HG03565 (cell line): ENCODE data around the gene OR13F1.
"Not testable (repeated sequence)": the region's sequence is repeated elsewhere in the genome, so short reads cannot be mapped to it uniquely, and the experiment has no call there.

Experiments used
- ATAC-seq: cut with Tn5 transposase; IDR thresholded peaks from one replicate; pipeline ENCODE4 v1.9.1; 2021; ENCODE audit warnings: mild to moderate bottlenecking, moderate library complexity; ENCODE audit not compliant: unreplicated experiment

Gene OR13F1, protein sequence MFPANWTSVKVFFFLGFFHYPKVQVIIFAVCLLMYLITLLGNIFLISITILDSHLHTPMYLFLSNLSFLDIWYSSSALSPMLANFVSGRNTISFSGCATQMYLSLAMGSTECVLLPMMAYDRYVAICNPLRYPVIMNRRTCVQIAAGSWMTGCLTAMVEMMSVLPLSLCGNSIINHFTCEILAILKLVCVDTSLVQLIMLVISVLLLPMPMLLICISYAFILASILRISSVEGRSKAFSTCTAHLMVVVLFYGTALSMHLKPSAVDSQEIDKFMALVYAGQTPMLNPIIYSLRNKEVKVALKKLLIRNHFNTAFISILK

GRCh38 chr9:104503963-104504362 lies at the start of gene OR13F1:
TSS of gene OR13F1 (plus strand) at chr9:104504263. CDS start at chr9:104504263, 0 bp downstream.
- no peak for ATAC-seq

GRCh38 chr9:104456831-104457230 lies 47.2 kb upstream of the OR13F1 start:
- no peak for ATAC-seq

DNA sequence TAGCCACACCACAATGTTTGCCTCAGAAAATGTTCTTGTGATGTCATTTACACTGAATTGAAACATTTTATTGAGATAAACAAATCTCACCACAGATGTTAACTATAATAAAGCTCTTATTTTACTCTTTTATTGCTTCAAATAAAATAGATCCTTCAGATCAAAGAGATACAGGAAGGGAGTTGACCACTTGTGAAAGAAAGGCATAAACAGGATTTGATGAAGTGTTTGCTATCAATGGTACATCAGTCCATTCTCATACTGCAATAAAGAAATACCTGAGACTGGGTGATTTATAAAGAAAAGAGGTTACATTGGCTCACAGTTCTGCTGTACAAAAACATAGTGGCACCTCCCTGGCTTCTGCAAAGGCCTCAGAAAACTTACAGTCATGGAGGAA lies 40.2 kb upstream of the OR13F1 start:
- ATAC-seq: no peak

DNA sequence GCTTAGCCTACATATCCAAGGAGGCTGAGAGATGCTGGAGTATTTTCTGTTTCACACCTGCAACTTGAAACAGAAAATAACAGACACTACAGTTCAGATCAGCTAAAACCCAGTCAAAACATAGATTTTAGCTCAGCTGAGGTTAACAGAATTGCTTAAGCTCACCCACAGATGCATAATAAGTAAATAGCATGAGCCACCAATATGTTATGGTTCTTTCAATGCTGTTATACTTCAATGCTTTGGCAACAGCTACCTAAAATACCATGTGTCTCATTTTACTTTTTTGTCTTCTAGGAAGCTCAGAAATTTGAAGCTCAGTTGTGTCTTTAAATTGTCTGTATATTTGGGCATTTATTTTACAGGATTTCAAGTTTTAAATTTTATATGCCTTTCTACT lies 35.8 kb upstream of the OR13F1 start:
- no peak for ATAC-seq

DNA sequence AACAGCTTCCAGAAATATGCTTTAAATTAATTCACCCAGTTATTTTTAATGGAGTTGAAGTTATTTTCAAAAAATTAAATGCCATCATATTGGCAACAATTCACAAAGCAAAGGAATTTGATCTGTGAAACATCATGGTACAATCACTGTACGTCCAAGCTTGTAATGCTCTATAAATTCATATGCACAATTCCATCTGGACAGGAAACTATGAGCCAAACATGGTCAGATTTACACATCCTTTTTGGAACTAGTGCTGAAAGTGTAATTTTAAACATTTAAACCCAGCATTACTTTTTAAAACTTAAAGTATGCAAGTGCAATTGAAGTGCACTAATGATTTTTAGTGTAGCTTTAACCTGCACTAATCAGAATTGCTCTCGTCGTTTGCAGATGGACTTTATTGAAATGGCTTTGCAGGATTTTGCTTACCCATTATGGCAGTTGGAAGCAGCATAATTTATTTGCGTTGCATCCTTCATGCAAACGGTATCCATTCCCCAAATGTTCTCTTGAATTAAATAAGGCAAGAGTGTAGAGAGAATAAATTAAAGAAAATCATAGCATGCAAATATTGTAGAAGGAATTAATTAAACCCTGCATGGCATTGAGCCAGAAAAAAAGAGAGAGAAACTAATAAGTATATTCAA lies 21.0 kb upstream of the OR13F1 start:
- no peak for ATAC-seq

DNA sequence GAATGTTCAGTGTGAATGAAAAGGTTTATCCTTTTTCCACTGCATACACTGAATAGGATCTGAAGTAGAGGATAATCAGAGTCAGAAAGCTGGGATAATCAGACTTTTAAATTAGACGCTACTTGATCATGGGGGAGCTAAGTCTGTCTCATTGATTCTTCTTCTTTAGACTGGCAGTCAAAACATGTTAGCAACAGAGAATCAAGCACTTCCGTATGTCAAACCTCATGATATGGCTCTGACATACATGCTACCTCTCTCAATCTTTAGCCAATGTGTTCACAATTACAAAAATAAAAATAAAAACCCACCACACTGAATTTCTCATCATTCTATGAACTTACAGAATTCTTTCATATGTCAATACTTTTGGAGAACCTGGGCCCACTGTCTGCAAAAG lies 19.0 kb upstream of the OR13F1 start:
- no peak for ATAC-seq

DNA sequence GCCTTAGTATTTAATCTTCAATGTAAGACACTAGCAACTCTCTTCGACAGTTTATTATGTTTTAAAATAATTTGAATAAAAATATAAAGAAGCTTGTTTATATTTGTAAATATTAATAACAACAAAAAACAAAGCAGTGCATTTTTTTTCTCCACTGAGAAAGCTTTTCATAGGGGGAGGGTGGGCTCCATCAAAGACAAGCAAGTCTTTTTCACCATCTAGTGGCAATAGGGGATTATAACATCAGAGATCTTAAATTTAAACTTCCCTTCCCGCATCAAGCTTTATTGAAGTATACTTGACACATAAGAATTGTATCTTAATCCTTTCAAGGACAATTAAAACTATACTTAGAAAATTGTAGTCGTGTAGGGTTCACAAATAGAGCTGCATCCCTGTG lies 9.3 kb upstream of the OR13F1 start:
- no peak for ATAC-seq

GRCh38 chr9:104503440-104503839 lies 623 bp upstream of the OR13F1 start:
- ATAC-seq: no peak

- ATAC-seq: no peak
Observed at GRCh38 chr9:104506565-104506964, 2.5 kb downstream of the OR13F1 start.

DNA sequence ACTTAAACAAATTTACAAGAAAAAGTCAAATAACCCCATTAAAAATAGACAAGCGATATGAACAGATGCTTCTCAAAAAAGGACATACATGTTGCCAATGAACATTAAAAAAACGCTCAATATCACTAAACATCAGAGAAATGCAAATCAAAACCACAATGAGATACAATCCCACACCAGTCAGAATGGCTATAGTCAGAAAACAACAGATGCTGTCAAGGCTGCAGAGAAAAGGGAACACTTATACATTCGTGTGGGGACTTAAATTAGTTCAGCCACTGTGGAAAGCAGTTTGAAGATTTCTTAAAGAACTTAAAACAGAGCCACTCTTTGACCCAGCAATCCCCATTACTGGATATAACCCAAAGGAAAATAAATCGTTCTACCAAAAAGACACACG lies 10.8 kb downstream of the OR13F1 start:
- ATAC-seq: no peak

GRCh38 chr9:104520241-104520640 lies 16.2 kb downstream of the OR13F1 start:
- ATAC-seq: not testable (repeated sequence)

DNA sequence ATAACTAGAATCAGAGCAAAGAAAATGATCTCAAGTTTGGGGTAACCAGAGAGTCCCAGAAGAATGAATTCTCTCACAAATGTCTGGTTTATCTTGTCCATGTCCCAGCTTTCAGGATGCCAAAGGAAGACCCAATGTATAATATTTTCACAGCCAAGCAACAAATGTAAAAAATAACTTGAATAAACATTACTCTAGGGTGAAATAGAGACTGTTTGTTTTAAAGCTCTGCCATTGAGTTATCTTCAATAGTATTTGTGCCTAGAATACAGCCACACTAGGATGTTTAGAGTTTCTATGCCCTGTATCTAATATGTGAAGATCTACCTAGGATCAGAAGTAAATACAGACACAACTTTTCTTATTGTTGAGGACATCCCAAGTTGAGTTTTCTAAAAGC lies 23.0 kb downstream of the OR13F1 start, which contains the start of gene OR13C4:
Gene OR13C4 (minus strand): TSS at position 101 of the 400 bp plus-strand sequence. CDS start 0 bp downstream, at position 101.
- ATAC-seq: no peak

- no peak for ATAC-seq
Observed at GRCh38 chr9:104536756-104537155, 32.7 kb downstream of the OR13F1 start, which contains the start of gene OR13C3. TSS of gene OR13C3 (minus strand) at chr9:104536856. CDS start at chr9:104536723, 133 bp downstream.

DNA sequence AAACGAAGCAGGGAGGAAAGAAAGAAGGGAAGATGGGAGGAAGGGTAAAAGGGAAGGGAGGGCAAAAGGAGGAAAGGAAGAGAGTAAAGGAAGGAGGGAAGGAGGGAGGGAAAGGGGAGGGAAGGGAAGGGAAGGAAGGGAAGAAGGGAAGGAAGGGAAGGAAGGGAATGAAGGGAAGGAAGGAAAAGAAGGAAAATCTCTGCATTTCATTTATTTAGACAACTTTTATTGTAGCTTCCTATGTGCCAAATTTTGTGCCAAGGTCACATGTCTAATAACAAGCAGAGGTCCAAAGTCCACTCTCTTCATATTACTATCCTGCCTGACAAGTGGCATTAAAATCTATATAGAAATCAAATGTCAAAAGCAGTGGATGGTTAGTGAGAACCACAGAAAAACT lies 35.2 kb downstream of the OR13F1 start:
- ATAC-seq: no peak

- ATAC-seq: no peak
Observed at GRCh38 chr9:104544644-104545043, 40.6 kb downstream of the OR13F1 start.

DNA sequence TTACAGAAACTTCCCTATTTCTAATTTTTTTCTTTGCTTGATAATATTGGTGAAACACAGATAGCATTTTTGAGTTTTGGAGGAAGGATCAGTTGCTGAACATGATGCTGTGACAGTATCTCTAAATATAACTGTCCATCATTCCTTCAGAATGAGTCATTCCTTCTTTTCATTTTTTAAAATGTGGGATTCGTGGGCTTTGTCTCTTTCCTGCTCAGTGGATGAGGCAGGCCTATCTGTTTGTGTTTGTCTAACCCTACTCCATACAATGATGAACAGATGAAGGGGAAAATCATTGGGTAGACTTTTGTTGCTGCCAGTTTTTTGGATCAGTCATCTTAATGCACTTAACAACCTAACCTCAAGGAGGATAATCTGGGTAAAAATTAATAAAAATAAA lies 49.2 kb downstream of the OR13F1 start:
- no peak for ATAC-seq
